GM21390 (cell line): Measurements from ENCODE around the gene SLC52A3.

Experiments
- ATAC-seq: cut with Tn5 transposase; IDR thresholded peaks from one replicate; pipeline ENCODE4 v1.9.1; 2021; ENCODE audit not compliant: unreplicated experiment

SLC52A3 gene

GRCh38 chr20:770691-771090, 2.4 kb upstream of the SLC52A3 start:
- no peak for ATAC-seq

DNA sequence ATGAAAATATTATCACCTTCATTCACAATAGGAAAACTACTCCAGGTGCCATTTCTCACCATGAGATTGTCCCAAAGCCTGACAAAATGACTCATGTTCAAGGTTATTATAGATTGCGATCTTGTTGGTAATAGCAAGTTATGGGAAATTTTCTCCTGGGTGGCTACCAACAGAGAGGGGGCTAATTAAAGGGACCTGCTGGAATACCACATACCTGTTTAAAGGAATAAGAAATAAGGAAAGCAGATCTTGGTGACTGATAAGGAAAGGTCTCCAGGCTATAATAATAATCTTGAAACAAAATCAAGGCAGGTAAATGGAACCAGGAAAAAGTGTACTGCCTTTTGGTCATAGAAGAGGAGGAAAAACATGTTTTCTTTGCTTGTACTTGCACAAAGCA, 1.4 kb downstream of the SLC52A3 start:
- no peak for ATAC-seq

DNA sequence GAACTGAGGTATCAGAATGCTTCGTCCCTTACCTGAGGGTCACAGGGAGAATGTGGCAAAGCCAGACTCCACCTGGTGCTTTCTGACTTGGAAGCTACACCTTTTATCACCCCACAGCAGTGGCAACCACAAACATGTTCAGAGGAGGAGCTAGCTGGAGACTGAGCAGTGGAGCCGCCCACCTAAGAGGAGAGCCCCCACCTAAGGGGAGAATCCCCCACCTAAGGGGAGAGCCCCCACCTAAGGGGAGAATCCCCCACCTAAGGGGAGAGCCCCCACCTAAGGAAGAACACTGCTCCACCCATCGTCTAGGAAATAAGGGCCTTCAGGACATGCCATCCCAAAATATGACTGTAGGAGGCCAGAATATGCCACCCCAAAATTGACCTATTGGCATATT, 4.0 kb downstream of the SLC52A3 start:
- no peak for ATAC-seq

DNA sequence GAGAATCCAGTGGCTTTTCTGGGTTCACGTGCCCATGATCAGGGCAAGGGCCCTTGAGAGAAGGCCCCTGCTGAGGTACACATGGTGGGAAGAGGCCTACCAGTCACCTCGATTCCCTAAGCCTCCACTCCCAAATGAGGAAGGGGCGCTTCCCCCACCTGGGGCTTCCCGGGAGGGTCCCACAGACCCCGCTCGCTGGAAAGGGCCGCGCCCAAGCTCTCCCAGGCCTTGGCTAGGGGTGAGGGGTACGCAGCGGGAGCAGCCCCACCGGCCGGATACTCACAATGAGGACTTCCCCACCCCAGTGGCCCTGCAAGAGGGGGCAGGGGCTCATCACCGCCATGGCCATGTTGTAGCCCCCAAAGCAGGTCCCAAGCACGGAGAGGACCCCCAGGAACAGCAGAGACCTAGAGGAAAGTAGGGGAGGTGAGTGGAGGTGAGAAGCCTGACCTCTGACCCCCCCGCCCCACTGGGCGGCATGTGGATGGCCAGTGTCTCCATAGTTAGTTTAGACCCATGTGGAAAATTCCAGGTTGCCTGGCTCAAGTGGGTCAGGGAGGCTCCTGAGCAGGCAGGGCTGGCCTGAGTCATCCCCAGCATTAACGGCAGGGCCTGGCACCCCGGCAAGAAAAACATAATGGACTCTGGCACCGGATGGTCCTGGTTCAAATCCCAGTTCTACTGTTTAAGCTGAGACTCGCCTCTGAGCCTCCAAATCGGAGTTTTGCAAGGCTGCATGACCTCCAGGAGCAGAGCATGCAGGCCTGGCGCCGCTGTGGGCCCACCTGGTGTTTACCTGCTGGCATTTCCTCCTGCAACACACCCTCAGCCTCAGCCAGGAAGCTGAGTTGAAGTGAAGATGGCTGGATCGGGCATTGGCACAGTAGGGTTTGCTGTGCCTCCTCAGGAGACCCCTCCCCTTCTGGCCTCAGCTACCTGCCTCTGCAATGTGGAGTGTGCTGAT, 6.6 kb downstream of the SLC52A3 start:
- ATAC-seq: no peak

GRCh38 chr20:760751-761417, 7.4 kb downstream of the SLC52A3 start:
- no peak for ATAC-seq

- ATAC-seq: no peak
Observed at GRCh38 chr20:757506-757905, 10.8 kb downstream of the SLC52A3 start.

DNA sequence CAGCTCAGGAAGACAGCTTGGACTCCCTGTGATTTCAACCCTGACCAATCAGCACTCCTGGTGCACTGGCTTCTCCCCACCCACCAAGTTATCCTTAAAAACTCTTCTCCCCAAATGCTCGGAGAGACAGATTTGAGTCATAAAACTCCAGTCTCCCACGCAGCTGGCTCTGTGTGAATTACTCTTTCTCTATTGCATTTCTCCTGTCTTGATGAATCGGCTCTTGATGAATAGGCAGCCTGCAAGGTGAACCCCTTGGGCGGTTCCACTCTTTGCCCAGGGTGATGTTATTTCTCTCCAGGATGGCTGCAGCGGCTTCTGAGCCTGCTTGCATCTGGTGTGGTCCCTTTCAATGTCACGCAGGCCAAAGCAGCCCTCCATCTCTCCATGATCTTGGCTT, 12.4 kb downstream of the SLC52A3 start:
- ATAC-seq: no peak

GRCh38 chr20:754904-755303, 13.4 kb downstream of the SLC52A3 start:
- no peak for ATAC-seq

- no peak for ATAC-seq
Observed at GRCh38 chr20:753897-754635, 14.2 kb downstream of the SLC52A3 start.

GRCh38 chr20:753136-753535, 15.2 kb downstream of the SLC52A3 start:
- ATAC-seq: no peak

- no peak for ATAC-seq
Observed at GRCh38 chr20:752291-752690, 16.0 kb downstream of the SLC52A3 start.

GRCh38 chr20:751761-752160, 16.5 kb downstream of the SLC52A3 start:
- ATAC-seq: no peak

GRCh38 chr20:750801-751200, 17.5 kb downstream of the SLC52A3 start:
- ATAC-seq: no peak

DNA sequence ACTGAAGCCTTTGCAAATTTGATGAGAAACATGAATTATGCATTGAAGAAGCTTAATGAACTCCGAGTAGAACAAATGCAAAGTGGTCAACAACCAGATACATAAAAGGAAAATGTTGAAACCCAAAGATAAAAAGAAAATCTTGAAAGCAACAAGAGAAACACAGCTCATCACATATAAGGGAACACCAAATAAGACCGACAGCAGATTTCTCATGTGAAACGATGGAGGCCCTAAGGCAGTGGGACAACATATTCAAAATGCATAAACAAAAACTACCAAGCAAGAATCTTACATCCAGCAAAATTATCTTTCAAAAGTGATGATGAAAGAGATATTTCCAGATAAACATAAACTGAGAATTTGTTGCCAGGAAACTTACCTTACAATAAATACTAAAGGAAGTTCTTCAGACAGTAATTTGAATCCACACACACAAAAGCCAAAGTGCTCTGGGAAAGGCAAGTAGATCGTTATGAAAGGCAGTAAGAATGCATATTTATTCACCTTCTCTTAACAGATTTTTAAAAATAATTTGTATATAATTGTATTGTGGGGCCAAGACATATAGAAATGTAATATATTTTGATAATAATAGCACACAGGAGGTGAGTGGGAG, 22.5 kb downstream of the SLC52A3 start:
- ATAC-seq: no peak

DNA sequence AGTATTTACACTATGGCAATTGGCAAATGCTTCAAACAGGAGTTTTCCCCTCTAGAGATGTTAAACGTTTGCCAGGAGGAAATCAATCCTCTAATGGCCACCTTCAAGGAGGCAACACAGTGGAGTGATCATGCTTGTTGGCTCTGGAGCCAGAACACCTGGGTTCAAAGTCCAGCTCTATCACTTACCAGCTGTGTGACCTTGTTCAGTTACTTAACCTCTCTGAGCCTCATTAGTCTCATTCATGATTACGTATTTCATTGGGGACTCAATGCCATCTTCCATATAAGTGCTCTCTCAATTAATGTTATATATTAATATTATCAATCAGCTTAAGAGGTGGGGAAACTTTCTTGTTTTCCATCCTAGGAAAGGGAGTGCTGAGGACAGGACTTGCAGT, 26.1 kb downstream of the SLC52A3 start:
- no peak for ATAC-seq

GRCh38 chr20:741620-742019, 26.7 kb downstream of the SLC52A3 start:
- ATAC-seq: no peak

DNA sequence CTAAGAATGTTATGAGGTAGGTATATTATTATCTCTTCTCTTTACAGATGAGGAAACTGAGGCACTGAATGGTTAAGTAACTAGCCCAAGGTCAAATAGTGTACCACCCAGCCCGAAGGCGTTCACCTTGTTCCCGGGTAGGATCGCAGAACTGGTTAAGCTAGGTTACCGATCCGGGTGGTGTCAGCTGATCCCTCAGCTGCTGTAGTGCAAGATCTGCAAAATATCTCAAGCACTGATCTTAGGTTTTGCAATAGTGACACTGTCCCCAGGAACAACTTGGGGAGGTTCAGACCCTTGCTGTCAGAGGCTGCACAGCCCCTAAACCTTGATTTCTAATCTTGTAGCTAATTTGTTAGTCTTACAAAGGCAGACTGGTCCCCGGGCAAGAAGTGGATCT, 28.1 kb downstream of the SLC52A3 start:
- no peak for ATAC-seq

DNA sequence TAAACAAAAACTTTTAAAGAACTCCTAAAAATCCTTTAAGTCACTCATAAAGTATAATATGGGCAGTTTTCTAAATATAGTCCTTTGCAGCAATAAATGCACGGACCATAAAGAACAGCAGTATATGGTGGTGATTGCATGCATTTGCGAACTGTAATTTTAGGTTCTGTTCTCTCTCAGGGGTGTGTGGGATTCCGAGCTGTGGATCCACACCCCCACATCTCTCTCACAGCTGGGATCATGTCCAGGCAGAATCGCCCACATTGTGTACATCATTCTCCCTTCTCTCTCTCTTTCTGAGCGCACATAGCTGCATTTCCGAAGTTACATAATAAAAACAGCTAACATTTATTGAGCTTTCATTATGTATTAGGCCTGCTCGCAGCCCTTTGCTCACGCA, 28.6 kb downstream of the SLC52A3 start:
- ATAC-seq: no peak

GRCh38 chr20:733861-734260, 34.4 kb downstream of the SLC52A3 start:
- ATAC-seq: no peak

GRCh38 chr20:732727-733126, 35.6 kb downstream of the SLC52A3 start:
- ATAC-seq: no peak

DNA sequence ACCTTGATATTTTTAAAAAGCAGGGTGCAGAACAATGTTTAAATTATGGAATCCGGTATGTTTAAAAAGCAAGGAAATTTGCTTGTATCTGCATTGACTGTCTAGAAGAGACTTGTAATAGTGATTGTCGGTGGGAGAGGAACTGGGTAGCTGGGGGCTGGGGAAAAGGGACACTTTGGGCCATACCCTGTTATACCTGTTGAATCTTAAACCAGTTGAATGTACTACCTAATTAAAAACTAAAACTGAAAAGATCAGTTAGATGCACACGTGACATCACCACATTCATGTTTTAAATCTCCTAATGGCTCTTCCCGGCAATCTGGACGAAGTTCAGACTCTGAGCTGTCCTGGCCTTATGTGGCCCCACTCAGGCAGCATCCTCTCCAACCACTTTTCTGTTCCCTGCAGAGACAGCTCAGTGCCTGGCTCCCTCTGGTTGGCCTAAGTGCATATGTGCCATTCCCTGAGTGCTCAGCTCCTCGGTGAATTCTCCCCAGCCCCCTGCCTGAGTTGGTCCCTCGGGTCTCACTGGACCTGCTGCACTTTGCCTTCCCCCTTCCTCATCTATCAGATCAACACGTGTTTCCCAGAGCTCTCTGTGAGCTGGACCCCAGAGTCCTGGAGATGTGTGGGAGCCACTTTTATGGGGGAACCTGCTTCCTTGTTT, 36.3 kb downstream of the SLC52A3 start:
- ATAC-seq: no peak
